ENCODE results near the gene SKAP1.
"Not testable (repeated sequence)": the region's sequence is repeated elsewhere in the genome, so short reads cannot be mapped to it uniquely, and the experiment has no call there.

The SKAP1 gene

GRCh38 chr17:48449335-48449734 is 19.3 kb upstream of the SKAP1 start:
- DNase-seq (ENCODE audit: low spot score): not testable (repeated sequence)

- DNase-seq (ENCODE audit: low spot score): no peak
Observed at GRCh38 chr17:48445248-48445620, 15.2 kb upstream of the SKAP1 start.

- DNase-seq (ENCODE audit: low spot score): no peak
Observed at GRCh38 chr17:48444516-48445247, 14.7 kb upstream of the SKAP1 start.

GRCh38 chr17:48443712-48444111 is 13.7 kb upstream of the SKAP1 start:
- DNase-seq (ENCODE audit: low spot score): no peak

GRCh38 chr17:48442819-48443218 is 12.8 kb upstream of the SKAP1 start:
- DNase-seq (ENCODE audit: low spot score): no peak

GRCh38 chr17:48441862-48442261 is 11.8 kb upstream of the SKAP1 start:
- DNase-seq (ENCODE audit: low spot score): no peak

GRCh38 chr17:48441231-48441711 is 11.3 kb upstream of the SKAP1 start:
- DNase-seq (ENCODE audit: low spot score): no peak

- no peak for DNase-seq (ENCODE audit: low spot score)
Observed at GRCh38 chr17:48440669-48441068, 10.7 kb upstream of the SKAP1 start.

- DNase-seq (ENCODE audit: low spot score): peak; percentile 38
Observed at GRCh38 chr17:48439875-48440505, 10.0 kb upstream of the SKAP1 start.

- DNase-seq (ENCODE audit: low spot score): no peak
Observed at GRCh38 chr17:48439110-48439850, 9.3 kb upstream of the SKAP1 start.

GRCh38 chr17:48438516-48439061 is 8.6 kb upstream of the SKAP1 start:
- no peak for DNase-seq (ENCODE audit: low spot score)

- no peak for DNase-seq (ENCODE audit: low spot score)
Observed at GRCh38 chr17:48433896-48434295, 3.9 kb upstream of the SKAP1 start.

- no peak for DNase-seq (ENCODE audit: low spot score)
Observed at GRCh38 chr17:48432820-48433775, 3.1 kb upstream of the SKAP1 start.

GRCh38 chr17:48429156-48429555 is 858 bp downstream of the SKAP1 start:
- no peak for DNase-seq (ENCODE audit: low spot score)

- no peak for DNase-seq (ENCODE audit: low spot score)
Observed at GRCh38 chr17:48427598-48427997, 2.4 kb downstream of the SKAP1 start.

GRCh38 chr17:48426761-48427500 is 3.1 kb downstream of the SKAP1 start:
- DNase-seq (ENCODE audit: low spot score): no peak

- no peak for DNase-seq (ENCODE audit: low spot score)
Observed at GRCh38 chr17:48426019-48426665, 3.9 kb downstream of the SKAP1 start.

- DNase-seq (ENCODE audit: low spot score): not testable (repeated sequence)
Observed at GRCh38 chr17:48422060-48422459, 8.0 kb downstream of the SKAP1 start.

- DNase-seq (ENCODE audit: low spot score): no peak
Observed at GRCh38 chr17:48420823-48421222, 9.2 kb downstream of the SKAP1 start.

GRCh38 chr17:48416971-48417370 is 13.0 kb downstream of the SKAP1 start:
- no peak for DNase-seq (ENCODE audit: low spot score)
